ENCODE measurements around the gene CACNB4.

GRCh38 chr2:152134488-152135280, 35.8 kb upstream of the CACNB4 start:
- TF ChIP-seq, protein P1, sequence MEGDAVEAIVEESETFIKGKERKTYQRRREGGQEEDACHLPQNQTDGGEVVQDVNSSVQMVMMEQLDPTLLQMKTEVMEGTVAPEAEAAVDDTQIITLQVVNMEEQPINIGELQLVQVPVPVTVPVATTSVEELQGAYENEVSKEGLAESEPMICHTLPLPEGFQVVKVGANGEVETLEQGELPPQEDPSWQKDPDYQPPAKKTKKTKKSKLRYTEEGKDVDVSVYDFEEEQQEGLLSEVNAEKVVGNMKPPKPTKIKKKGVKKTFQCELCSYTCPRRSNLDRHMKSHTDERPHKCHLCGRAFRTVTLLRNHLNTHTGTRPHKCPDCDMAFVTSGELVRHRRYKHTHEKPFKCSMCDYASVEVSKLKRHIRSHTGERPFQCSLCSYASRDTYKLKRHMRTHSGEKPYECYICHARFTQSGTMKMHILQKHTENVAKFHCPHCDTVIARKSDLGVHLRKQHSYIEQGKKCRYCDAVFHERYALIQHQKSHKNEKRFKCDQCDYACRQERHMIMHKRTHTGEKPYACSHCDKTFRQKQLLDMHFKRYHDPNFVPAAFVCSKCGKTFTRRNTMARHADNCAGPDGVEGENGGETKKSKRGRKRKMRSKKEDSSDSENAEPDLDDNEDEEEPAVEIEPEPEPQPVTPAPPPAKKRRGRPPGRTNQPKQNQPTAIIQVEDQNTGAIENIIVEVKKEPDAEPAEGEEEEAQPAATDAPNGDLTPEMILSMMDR (conservative IDR thresholded peaks at IDR 0.05; ENCODE audit: low read length) = no peak
- no peak for TF ChIP-seq EZH2phosphoT487 (IDR thresholded peaks at IDR 0.05; ENCODE audit: borderline replicate concordance, low read depth, low read length)

Data from OCI-LY7 (cell line).